ENCODE measurements around the gene AFTPH.

- TF ChIP-seq POLR2A (IDR thresholded peaks at IDR 0.05; ENCODE audit: low read length) (no peak), GATA1 (IDR thresholded peaks at IDR 0.05; ENCODE audit: low read depth, low read length) (no peak)
Observed at GRCh38 chr2:64598226-64598625, 74.1 kb downstream of the AFTPH start.
